Endothelial cell of umbilical vein (primary cell): ENCODE results near the gene NPDC1. TPM values are rescaled to one million over a fixed set of nuclear protein-coding genes. Genes with fewer than 3 reads are reported as not detected.

ENCODE experiments used
- BruUV-seq: library from RNA; stranded (reverse); fragments of 400-500 nt; replicated peaks from 2 replicates; lab custom pipeline; 2021; lab: Mats Ljungman, UMichigan
- CTCF ChIA-PET: fragments of 300-600, 350-600 bp; sonication (Branson Sonifier 250); formaldehyde crosslinking; loops from one replicate; lab custom pipeline; 2021; ENCODE audit warnings: antibody characterized with exemption, inconsistent platforms; lab: Charles Lee
- POLR2A ChIA-PET: fragments of 300-600, 350-600 bp; sonication (Branson Sonifier 250); formaldehyde crosslinking; loops from one replicate; lab custom pipeline; 2021; ENCODE audit warnings: antibody characterized with exemption, inconsistent platforms; lab: Charles Lee
- DNase-seq: peaks from one replicate; pipeline ENCODE4 v3.0.0-alpha.2; 2011; ENCODE audit warnings: low read depth, low spot score
- FAIRE-seq: peaks from 2 replicates; lab custom pipeline; 2011; peaks lifted over from hg19 to GRCh38; lab: Jason Lieb, UNC
- H2AFZ ChIP-seq: 2 replicates; pipeline ENCODE4 v1.6.0; 2012; ENCODE audit warnings: low read depth, low read length, control low read depth, inconsistent platforms
- H3K27ac ChIP-seq: 2 replicates; pipeline ENCODE4 v1.5.1; 2011; ENCODE audit warnings: low read depth, mild to moderate bottlenecking, control low read depth, low read length, moderate library complexity; ENCODE audit not compliant: insufficient read depth
- H3K27me3 ChIP-seq, 2 experiments: 2 replicates each; pipeline versions ENCODE4 v1.6.0 to v1.6.1; 2011; ENCODE audit warnings: low read length in 2 of 2, mixed read lengths in 1 of 2; ENCODE audit not compliant: control insufficient read depth in 2 of 2, insufficient read depth in 2 of 2
- H3K36me3 ChIP-seq, 2 experiments: 2 replicates in 1 of 2; 3 replicates in 1 of 2; pipeline ENCODE4 v1.5.1; 2011; ENCODE audit warnings: low read length in 2 of 2, mild to moderate bottlenecking in 1 of 2, moderate library complexity in 1 of 2; ENCODE audit not compliant: control insufficient read depth in 2 of 2, insufficient read depth in 2 of 2; ENCODE audit errors: extremely low read depth in 1 of 2
- H3K4me1 ChIP-seq: 3 replicates; pipeline ENCODE4 v1.5.1; 2011; ENCODE audit warnings: mild to moderate bottlenecking, low read length; ENCODE audit not compliant: control insufficient read depth, insufficient read depth; ENCODE audit errors: extremely low read depth
- H3K4me2 ChIP-seq: 2 replicates; pipeline ENCODE4 v1.6.1; 2011; ENCODE audit warnings: low read length, control low read depth, mixed read lengths; ENCODE audit not compliant: insufficient read depth
- H3K4me3 ChIP-seq, 3 experiments: fragments of 200-600 bp in 1 of 3; sonication (generic), shearing (Covaris generic) in 1 of 3; replicated peaks in 1 of 3; 2 replicates each; pipeline ENCODE4 v1.5.1; 2011 to 2016; ENCODE audit warnings: control low read depth in 3 of 3, low read length in 3 of 3, mild to moderate bottlenecking in 2 of 3, inconsistent platforms in 1 of 3, low read depth in 1 of 3, moderate library complexity in 1 of 3; ENCODE audit not compliant: insufficient read depth in 1 of 3
- H3K79me2 ChIP-seq: 2 replicates; pipeline ENCODE4 v1.6.0; 2012; ENCODE audit warnings: low read length, inconsistent platforms; ENCODE audit not compliant: control insufficient read depth, insufficient read depth
- H3K9ac ChIP-seq: replicated peaks from 2 replicates; pipeline ENCODE3; 2011; ENCODE audit warnings: low read length, control low read depth; ENCODE audit not compliant: insufficient read depth; ENCODE audit errors: extremely low read depth
- H3K9me1 ChIP-seq: replicated peaks from 3 replicates; pipeline ENCODE4 v1.6.0; 2011; ENCODE audit warnings: mild to moderate bottlenecking, low read length; ENCODE audit not compliant: control insufficient read depth, insufficient read depth; ENCODE audit errors: extremely low read depth
- H3K9me3 ChIP-seq: replicated peaks from 2 replicates; pipeline ENCODE4 v1.5.1; 2012; ENCODE audit warnings: low read length, inconsistent platforms; ENCODE audit not compliant: control insufficient read depth, insufficient read depth
- H4K20me1 ChIP-seq: replicated peaks from 2 replicates; pipeline ENCODE3; 2011; ENCODE audit warnings: mild to moderate bottlenecking, low read length; ENCODE audit not compliant: control insufficient read depth, insufficient read depth; ENCODE audit errors: extremely low read depth
- CTCF ChIP-seq, 2 donors: IDR thresholded peaks; 1 replicate in 1 of 2; 2 replicates in 1 of 2; pipeline ENCODE4 v1.5.1; 2011; ENCODE audit warnings: low read length in 2 of 2, mild to moderate bottlenecking in 2 of 2, moderate library complexity in 2 of 2, control low read depth in 1 of 2, inconsistent platforms in 1 of 2, low read depth in 1 of 2; ENCODE audit not compliant: insufficient read depth in 1 of 2; ENCODE audit errors: extremely low read depth in 1 of 2
- EZH2 ChIP-seq: IDR thresholded peaks from 2 replicates; pipeline ENCODE4 v1.6.1; 2012; ENCODE audit warnings: borderline replicate concordance, low read depth, mild to moderate bottlenecking, moderate library complexity, low read length, inconsistent platforms; ENCODE audit not compliant: severe bottlenecking
- FOS ChIP-seq: IDR thresholded peaks from 2 replicates; pipeline ENCODE4 v1.6.1; 2011; ENCODE audit warnings: mild to moderate bottlenecking, low read length, moderate library complexity, borderline replicate concordance; ENCODE audit not compliant: insufficient read depth
- GATA2 ChIP-seq: IDR thresholded peaks from 2 replicates; pipeline ENCODE4 v1.7.0; 2011; ENCODE audit warnings: low read depth, mild to moderate bottlenecking, moderate library complexity, mixed read lengths, low read length; ENCODE audit not compliant: insufficient read length, insufficient read depth
- JUN ChIP-seq: IDR thresholded peaks from 2 replicates; pipeline ENCODE4 v1.6.1; 2011; ENCODE audit warnings: borderline replicate concordance, low read depth; ENCODE audit not compliant: insufficient read length, insufficient read depth
- MYC ChIP-seq: IDR thresholded peaks from one replicate; pipeline ENCODE4 v1.6.1; 2011; ENCODE audit warnings: mild to moderate bottlenecking, low read depth, low read length
- POLR2A ChIP-seq: IDR thresholded peaks from 2 replicates; pipeline ENCODE4 v1.6.1; 2012; ENCODE audit warnings: low read depth, mild to moderate bottlenecking, control low read depth, low read length
- POLR2AphosphoS5 ChIP-seq: IDR thresholded peaks from 2 replicates; pipeline ENCODE4 v1.6.1; 2012; ENCODE audit warnings: low read depth, mild to moderate bottlenecking, control low read depth, low read length, moderate library complexity; ENCODE audit not compliant: insufficient read depth
- dilution Hi-C: fragments of 300-500 bp; cut with MboI; formaldehyde crosslinking; loops from one replicate; pipeline ENCODE4 v1.15.0; 2019; ENCODE audit warnings: low sequenced_read_pairs; ENCODE audit not compliant: extremely low pct_ligation_motif_present
- intact Hi-C: fragments of 100-400 bp; cut with micrococcal nuclease; formaldehyde crosslinking; loops from one replicate; pipeline ENCODE4 v1.10.0; 2022
- polyA plus RNA-seq, 4 experiments: library from polyadenylated mRNA; depleted of rRNA in 3 of 4; stranded (reverse) in 3 of 4; unstranded in 1 of 4; fragments of >200 nt; gene quantifications; 2 replicates each; pipeline versions ENCODE4 v1.2.1 to v1.2.3, GENCODE V29; 2011 to 2012; ENCODE audit warnings: missing spikeins in 1 of 4
- total RNA-seq: library from RNA; stranded (reverse); gene quantifications from 2 replicates; pipeline ENCODE4 v1.2.3, GENCODE V29; 2021
- TF ChIP-seq, protein P1 (sequence below): IDR thresholded peaks from 2 replicates; pipeline ENCODE4 v1.6.1; 2011; ENCODE audit not compliant: insufficient read depth, insufficient read length

NPDC1 gene
- total and polyA plus RNA-seq, 2 donors (not counting 3 experiments of a cell fraction or from before 2014, with no cell fraction given), result 115 to 181 TPM

DNA sequence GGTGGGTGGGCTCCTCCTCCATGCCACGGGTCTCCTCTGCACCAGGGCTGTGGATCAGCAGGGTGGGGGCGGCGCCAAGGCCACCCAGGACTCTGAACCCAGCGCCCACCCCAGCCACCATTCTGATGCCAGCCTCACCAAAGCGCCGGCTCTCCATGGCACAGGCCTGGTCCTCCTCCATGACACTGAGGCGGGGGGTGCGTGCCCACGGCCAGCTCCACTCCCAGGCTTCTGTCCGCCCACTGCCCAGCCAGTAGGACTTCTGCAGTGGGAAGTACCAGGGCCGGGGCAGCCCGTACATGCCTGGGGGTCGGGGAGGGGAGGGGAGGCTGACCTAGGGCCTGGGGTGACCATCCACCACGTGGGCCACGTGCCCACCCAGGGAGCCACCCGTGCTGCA is 29.5 kb downstream of the NPDC1 start:
- Histone ChIP-seq H3K79me2 (no peaks in the 10 kb centered on the region), H3K9ac (no peak overlapping the region), H2AFZ (no peak overlapping the region), H3K4me2 (no peak overlapping the region), H3K27ac (no peak overlapping the region), H3K27me3 (no peaks in the 10 kb centered on the region), H3K4me3 (no peak overlapping the region), H4K20me1 (no peaks in the 10 kb centered on the region), H3K36me3 (no peaks in the 10 kb centered on the region), H3K4me1 (no peaks in the 10 kb centered on the region), H3K9me3 (no peaks in the 10 kb centered on the region), H3K9me1 (no peaks in the 10 kb centered on the region)
- intact Hi-C loops (no loop called here), dilution Hi-C loops (no loop called here)
- ChIA-PET CTCF (interaction anchor here (1.6 to 2.0 kb wide), 2 partner anchors 13 kb away, joined by 5 to 10 read pairs; no protein-coding TSS in a partner anchor), POLR2A (no interaction called here)
- BruUV-seq, result no TSS peak
- TF ChIP-seq POLR2AphosphoS5 (no peak), FOS (no peak), MYC (no peak), POLR2A (no peak), CTCF (IDR thresholded peaks at IDR 0.05; ENCODE audit: extremely low read depth in 1 of 2, insufficient read depth in 1 of 2, low read depth in 1 of 2, low read length in 2 of 2) (no peak), JUN (no peak), EZH2 (no peak), GATA2 (no peak)
- TF ChIP-seq, protein P1, sequence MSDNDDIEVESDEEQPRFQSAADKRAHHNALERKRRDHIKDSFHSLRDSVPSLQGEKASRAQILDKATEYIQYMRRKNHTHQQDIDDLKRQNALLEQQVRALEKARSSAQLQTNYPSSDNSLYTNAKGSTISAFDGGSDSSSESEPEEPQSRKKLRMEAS, result no peak
- DNase-seq (no peak), FAIRE-seq (no peak)
